ENCODE measurements around the gene UGT1A3.

The UGT1A3 gene

DNA sequence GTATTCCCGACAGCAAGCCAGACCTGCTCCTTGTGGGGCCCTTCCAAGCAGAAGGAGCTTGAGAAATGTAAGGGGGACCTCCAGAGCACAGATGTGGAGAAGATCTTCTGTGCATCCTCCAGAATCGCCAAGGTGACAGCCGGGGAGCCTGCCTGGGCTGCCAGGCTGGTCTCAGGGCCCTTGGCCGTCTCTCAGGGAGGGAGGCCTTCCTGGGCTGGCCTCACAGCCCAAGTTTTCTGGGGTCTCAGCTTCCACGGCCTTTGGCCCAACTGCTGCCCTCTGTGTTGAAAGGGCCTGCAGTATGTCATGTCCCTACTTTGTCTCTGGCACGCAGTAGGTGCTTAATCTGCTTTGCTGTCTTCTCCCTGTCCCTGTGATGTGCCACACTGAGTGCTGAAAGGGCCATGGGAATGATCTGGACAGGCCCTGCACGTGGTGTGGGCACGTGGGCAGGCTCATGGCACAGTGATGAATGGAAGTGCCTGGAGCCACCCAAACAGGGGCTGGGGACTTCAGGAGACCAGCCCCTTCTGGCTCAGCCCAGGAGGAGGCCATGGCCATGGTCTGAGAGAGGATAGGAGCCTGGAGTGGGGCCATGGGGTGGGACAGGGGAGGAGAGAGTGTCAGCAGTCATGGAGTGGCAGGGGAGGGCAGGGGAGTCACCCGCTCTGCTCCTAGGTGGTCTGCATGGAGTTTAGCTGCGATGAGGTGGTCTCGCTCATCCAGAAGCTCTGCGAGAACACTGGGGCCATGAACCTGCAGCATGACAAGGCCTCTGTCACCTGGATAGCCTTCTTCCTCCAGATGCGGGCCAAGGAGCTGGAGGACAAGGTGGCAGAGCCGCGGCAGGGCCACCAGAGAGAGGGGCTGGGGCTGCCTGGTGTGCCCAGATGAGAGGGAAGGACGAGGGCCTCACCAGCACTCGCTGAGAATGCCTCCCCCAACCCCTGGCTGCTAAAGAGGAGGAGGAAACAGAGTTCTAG, 90.1 kb downstream of the UGT1A3 start:
- no peak for DNase-seq

DNA sequence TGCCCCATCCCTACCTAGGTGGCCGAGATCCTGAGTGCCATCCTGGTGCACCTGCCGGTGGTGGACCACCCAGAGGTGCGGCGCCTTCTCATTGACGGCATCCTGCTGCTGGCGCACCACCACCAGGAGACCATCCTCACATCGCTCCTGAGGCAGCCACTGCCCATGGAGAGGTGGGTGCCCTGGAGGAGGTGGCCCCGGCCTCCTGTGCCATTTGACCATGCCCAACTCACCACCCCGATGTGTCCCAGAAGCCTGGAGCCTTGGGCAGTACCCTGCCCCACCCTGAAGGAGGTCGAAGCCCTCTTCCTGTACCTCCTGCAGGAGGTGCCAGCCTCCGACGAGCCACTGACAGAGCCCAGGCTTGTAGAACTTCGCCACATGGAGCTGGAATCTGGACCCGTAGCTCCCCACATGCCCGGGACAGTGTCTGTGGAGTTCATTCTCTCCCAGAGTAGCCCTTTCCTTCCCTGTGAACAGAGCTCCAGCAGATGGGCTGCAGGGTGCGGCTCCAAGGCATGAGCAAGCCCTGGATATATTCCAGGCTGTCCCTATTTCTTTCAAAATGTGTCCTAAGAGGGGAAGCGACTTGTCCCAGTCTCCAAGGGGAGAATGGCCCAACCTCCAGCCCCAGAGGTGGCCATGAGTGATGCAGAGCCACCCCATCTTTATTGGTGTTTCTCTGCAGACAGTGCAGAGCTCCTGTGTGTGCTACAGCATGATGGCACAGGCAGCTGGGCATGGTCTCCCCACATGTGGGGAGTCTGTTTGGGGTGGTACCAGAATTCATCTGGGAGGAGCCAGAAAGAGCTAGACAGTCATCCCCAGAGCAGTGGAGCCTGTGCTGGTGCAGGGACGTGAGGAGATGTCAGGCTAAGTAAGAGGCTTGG, 91.3 kb downstream of the UGT1A3 start:
- DNase-seq, result no peak

DNA sequence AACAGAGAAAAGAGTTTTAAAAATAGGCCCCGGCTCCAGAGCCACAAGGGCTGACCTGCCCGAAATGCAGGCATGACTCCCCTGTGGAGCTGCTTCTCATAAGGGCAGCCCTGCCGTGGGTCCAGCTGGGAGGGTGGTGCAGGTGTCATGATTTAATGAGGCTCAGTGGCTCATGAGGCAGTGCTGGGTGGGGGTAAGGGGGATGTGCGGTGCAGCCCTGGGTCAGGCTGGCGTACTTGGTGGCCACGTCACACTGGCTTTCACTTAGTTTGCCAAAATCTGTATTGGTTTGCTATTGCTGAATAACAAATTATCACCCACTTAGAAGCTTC, 91.9 kb downstream of the UGT1A3 start:
- no peak for DNase-seq

DNA sequence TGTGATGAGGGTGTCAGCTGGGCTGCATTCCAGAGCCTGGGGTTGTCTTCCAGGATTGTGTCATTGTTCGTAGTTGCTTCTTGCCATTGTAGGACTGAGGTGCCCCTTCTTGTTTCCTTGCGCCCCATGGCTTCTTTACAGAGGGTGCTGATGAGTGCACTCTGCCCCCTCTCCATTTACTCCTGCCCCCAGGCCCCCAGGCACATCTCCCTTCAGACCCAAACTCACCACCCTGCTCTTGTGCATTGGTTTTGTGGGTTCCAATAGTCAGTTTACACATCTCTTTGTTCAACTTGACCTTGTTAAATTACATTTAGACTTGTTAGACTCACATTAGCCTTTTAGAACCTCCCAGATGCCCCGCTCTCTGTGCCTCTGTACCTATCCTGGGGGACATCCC, 92.4 kb downstream of the UGT1A3 start:
- DNase-seq, result no peak

DNA sequence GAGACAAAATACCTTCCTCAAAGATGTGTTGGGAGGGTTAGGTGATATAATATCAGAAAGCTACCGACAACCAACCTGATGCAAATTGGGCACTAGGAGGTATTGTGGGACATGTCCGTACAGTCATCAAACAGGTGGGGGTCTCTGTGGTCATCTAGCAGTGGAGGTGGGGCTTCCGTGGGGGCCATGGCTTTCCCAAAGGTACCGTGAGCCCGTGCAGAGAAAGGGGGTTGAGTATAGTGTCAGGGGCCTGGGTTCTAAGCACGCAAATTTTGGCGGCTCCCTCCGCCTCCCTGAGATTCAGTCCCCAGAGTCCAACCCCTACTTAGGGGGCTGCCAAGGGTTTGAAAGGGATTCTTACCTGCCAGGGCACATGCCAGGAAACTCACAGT, 92.9 kb downstream of the UGT1A3 start:
- no peak for DNase-seq

DNA sequence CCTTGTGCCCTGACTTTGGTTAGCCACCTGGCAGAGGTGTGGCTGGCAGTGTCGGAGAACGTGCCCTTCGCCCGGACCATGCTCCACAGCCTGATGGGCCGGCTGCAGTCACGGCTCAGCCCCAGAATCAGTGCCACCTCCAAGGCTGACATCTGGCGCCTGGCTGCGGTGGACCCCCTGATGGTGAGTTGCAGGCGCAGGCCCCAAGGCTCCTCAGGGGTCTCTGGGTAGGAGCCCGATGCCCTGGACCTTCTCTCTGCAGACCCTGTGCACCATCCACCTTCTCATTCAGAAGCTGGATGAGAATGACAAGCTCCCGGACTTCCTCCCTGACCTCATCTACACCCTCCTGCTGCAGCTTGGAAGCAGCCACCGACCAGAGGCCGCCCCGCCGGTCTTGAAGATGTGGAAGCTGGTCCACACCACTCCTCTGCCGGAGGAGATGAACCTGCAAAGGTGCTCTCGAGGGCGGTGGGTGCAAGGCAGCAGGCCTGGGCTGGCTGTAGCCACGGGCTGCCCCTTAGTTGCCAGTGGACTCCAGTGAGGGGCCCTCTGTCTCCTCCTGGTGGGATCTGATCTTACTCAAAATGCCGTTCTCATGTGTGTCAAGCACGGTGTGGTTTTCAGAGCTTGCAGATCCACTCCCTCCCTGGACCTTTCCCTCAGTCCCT, 93.4 kb downstream of the UGT1A3 start:
- DNase-seq, result no peak
